Right atrium auricular region (tissue), 2 donors: Measurements from ENCODE around the gene SF3A1. TPM values are rescaled to one million over a fixed set of nuclear protein-coding genes. Genes with fewer than 3 reads are reported as not detected.

ENCODE experiments used
- DNase-seq: peaks from one replicate; pipeline ENCODE4 v3.0.0-alpha.2; 2019; ENCODE audit warnings: low spot score
- H3K27ac ChIP-seq, 2 donors: fragments of 200-600 bp; sonication (generic); 1 replicate in 1 of 2; 2 replicates in 1 of 2; pipeline ENCODE4 v1.5.1; 2016 to 2019
- H3K27me3 ChIP-seq, 2 donors: fragments of 200-600 bp; sonication (generic); one replicate each; pipeline versions ENCODE4 v1.5.1 to v1.6.0; 2017 to 2019
- H3K36me3 ChIP-seq: fragments of 200-600 bp; sonication (generic); one replicate; pipeline ENCODE4 v1.5.1; 2016
- H3K4me1 ChIP-seq, 2 donors: fragments of 200-600 bp; sonication (generic); one replicate each; pipeline versions ENCODE4 v1.5.1 to v1.6.0; 2017 to 2019
- H3K4me3 ChIP-seq, 2 donors: fragments of 200-600 bp; sonication (generic); 1 replicate in 1 of 2; 2 replicates in 1 of 2; pipeline ENCODE4 v1.5.1; 2017 to 2019; ENCODE audit warnings: mild to moderate bottlenecking in 1 of 2, moderate library complexity in 1 of 2
- H3K9me3 ChIP-seq, 2 donors: fragments of 200-600 bp; sonication (generic); one replicate each; pipeline ENCODE4 v1.5.1; 2019
- total RNA-seq, 2 donors: library from RNA; depleted of rRNA; stranded (reverse); fragments of >200 nt; gene quantifications; one replicate each; pipeline ENCODE4 v1.1.0, GENCODE V29; 2016
- TF ChIP-seq, protein P1 (sequence below), 2 donors: fragments of 200-600 bp; sonication (generic); IDR thresholded peaks; one replicate each; pipeline ENCODE4 v1.5.1; 2019; ENCODE audit warnings: antibody characterized with exemption in 2 of 2

The SF3A1 gene
- total RNA-seq, 2 donors from 2014 or later, result 52.3 to 81.1 TPM

DNA sequence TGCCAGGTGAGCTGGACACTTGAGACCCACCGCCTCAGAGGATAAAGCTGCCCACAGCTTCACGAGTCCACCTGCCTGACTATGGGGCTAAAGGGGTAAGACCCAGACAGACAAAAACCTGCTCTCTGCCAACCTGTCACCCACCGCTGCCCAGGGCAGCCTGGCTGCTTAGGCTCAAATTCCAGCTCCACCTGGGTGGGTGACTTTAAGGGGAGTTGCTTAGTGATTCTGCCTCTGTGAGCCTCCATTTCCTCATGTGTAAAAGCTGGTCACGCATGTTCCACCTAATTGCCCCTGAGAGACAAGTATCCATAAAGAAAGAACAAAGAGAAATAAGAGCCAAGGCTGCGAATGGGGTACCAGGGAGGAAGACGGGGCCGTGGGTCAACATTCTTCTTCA, 63.7 kb downstream of the SF3A1 start:
- peaks cover 59% of the 10 kb centered on the region for H3K36me3 ChIP-seq
- no peak overlapping the region for H3K4me3 ChIP-seq
- DNase-seq, result no peak
- no peaks in the 10 kb centered on the region for H3K9me3 ChIP-seq
- TF ChIP-seq, protein P1, sequence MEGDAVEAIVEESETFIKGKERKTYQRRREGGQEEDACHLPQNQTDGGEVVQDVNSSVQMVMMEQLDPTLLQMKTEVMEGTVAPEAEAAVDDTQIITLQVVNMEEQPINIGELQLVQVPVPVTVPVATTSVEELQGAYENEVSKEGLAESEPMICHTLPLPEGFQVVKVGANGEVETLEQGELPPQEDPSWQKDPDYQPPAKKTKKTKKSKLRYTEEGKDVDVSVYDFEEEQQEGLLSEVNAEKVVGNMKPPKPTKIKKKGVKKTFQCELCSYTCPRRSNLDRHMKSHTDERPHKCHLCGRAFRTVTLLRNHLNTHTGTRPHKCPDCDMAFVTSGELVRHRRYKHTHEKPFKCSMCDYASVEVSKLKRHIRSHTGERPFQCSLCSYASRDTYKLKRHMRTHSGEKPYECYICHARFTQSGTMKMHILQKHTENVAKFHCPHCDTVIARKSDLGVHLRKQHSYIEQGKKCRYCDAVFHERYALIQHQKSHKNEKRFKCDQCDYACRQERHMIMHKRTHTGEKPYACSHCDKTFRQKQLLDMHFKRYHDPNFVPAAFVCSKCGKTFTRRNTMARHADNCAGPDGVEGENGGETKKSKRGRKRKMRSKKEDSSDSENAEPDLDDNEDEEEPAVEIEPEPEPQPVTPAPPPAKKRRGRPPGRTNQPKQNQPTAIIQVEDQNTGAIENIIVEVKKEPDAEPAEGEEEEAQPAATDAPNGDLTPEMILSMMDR (IDR thresholded peaks at IDR 0.05), result no peak
- no peak overlapping the region for H3K27ac ChIP-seq
- H3K27me3 ChIP-seq, result no peaks in the 10 kb centered on the region
- peaks cover 0 to 40% of the 10 kb centered on the region in 2 donors for H3K4me1 ChIP-seq

DNA sequence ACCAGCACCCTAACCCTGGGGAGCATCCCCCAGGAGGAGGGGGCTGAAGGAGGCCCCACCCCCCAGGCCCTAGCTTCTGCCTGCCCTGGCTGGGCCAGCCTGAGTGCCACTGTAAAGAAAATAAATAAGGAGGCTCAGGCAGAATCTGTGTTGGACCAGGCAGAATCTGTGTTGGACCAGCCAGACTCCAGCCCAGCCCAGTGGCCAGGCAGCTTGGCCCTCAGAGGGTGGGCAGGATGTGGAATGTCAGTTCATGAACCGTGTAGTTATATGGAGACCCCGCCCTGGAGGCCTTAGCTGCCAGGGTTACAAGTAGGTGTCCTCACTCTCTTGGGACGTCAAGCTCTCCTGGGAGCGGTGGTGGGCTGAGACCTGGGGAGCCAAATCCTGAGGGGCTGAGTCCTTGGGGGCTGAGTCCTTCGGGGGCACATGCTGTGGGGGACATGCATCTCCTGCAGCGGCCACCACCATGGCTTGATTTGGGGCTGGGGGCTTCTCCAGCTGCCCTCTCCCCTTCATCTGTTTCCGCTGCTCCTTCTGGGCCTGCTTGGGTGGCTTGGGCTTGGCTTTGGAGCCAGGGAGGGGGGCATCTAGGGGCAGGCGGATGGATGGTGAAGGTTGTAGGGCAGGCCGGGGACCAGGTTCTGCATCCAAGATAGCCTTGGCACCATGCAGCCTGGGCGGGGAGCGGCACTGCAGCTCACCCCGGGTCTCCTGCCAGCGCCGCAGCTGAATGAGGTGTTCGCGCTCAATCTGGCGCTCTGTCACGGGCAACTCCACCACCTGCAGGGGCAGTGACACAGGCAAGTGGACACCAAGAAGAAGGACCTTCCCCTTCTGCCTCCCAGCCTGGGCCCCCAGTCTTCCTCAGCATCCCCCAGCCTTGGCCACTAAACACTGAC, 64.4 kb downstream of the SF3A1 start:
- no peak for DNase-seq
- Histone ChIP-seq H3K4me1 (peaks cover 0 to 47% of the 10 kb centered on the region in 2 donors), H3K27me3 (no peaks in the 10 kb centered on the region), H3K36me3 (peaks cover 52% of the 10 kb centered on the region), H3K27ac (peak overlapping the region; percentile 93 to 95), H3K9me3 (no peaks in the 10 kb centered on the region), H3K4me3 (no peak overlapping the region)
- TF ChIP-seq, protein P1 (IDR thresholded peaks at IDR 0.05), result no peak

GRCh38 chr22:30291058-30291892, 65.4 kb downstream of the SF3A1 start:
- H3K4me3 ChIP-seq, result no peak overlapping the region
- DNase-seq, result peak; percentile 94
- no peaks in the 10 kb centered on the region for H3K9me3 ChIP-seq
- no peaks in the 10 kb centered on the region for H3K27me3 ChIP-seq
- peak overlapping the region; percentile 93 to 95 for H3K27ac ChIP-seq
- H3K36me3 ChIP-seq, result peaks cover 42% of the 10 kb centered on the region
- TF ChIP-seq, protein P1 (IDR thresholded peaks at IDR 0.05), result no peak
- H3K4me1 ChIP-seq, result peaks cover 0 to 50% of the 10 kb centered on the region in 2 donors

GRCh38 chr22:30290342-30291057, 66.2 kb downstream of the SF3A1 start:
- peak; percentile 80 for DNase-seq
- Histone ChIP-seq H3K4me1 (peaks cover 0 to 50% of the 10 kb centered on the region in 2 donors), H3K27ac (peak overlapping the region; percentile 93 to 95), H3K27me3 (no peaks in the 10 kb centered on the region), H3K9me3 (no peaks in the 10 kb centered on the region), H3K36me3 (peaks cover 36% of the 10 kb centered on the region), H3K4me3 (peak overlapping the region in 1 of 2 donors; percentile 98)
- TF ChIP-seq, protein P1 (IDR thresholded peaks at IDR 0.05), result no peak

GRCh38 chr22:30289980-30290313, 66.7 kb downstream of the SF3A1 start:
- TF ChIP-seq, protein P1 (IDR thresholded peaks at IDR 0.05), result no peak
- no peak for DNase-seq
- H3K4me1 ChIP-seq, result peaks cover 0 to 50% of the 10 kb centered on the region in 2 donors
- H3K27ac ChIP-seq, result peak overlapping the region; percentile 93 to 95
- peaks cover 32% of the 10 kb centered on the region for H3K36me3 ChIP-seq
- no peaks in the 10 kb centered on the region for H3K9me3 ChIP-seq
- H3K4me3 ChIP-seq, result peak overlapping the region; percentile 94 to 98
- no peaks in the 10 kb centered on the region for H3K27me3 ChIP-seq
